ENCODE data around the gene UGT3A2. TPM values are rescaled to one million over a fixed set of nuclear protein-coding genes. Genes with fewer than 3 reads are reported as not detected.

The UGT3A2 gene
- total RNA-seq, 1 donor from 2014 or later = not detected

GRCh38 chr5:35996076-35996475, 70.6 kb downstream of the UGT3A2 start:
- H3K4me1 Mint-ChIP-seq (ENCODE audit: low read depth) = no peaks in the 10 kb centered on the region
- TF ChIP-seq CTCF (IDR thresholded peaks at IDR 0.05) = no peak

GRCh38 chr5:35990941-35991611, 75.6 kb downstream of the UGT3A2 start, which contains the start of gene UGT3A1:
Gene UGT3A1, minus strand, starts transcription at chr5:35991390. Its CDS starts 150 bp downstream, at chr5:35991240.
- Mint-ChIP-seq H3K27me3 (ENCODE audit: low read depth) (peaks cover 42% of the 10 kb centered on the region), H3K4me3 (ENCODE audit: unreplicated experiment) (no peak within 1 kb of the TSS), H3K4me1 (ENCODE audit: low read depth) (no peaks in the 10 kb centered on the region), H3K36me3 (ENCODE audit: low read depth) (no peaks in the 10 kb centered on the region), H3K9me3 (ENCODE audit: low read depth) (no peaks in the 10 kb centered on the region), H3K27ac (ENCODE audit: unreplicated experiment) (no peak within 1 kb of the TSS)
- no peak for DNase-seq (ENCODE audit: low spot score)
- TF ChIP-seq CTCF (IDR thresholded peaks at IDR 0.05) = no peak

More at GRCh38 chr5:35996076-35996475, 70.6 kb downstream of the UGT3A2 start:
- no peak for DNase-seq (ENCODE audit: low spot score)
- Mint-ChIP-seq H3K9me3 (ENCODE audit: low read depth) (no peaks in the 10 kb centered on the region), H3K27ac (ENCODE audit: unreplicated experiment) (no peak overlapping the region), H3K36me3 (ENCODE audit: low read depth) (no peaks in the 10 kb centered on the region), H3K4me3 (ENCODE audit: unreplicated experiment) (no peak overlapping the region), H3K27me3 (ENCODE audit: low read depth) (peaks cover 23% of the 10 kb centered on the region)

- TF ChIP-seq CTCF (IDR thresholded peaks at IDR 0.05) = no peak
- no peak for DNase-seq (ENCODE audit: low spot score)
- H3K9me3 Mint-ChIP-seq (ENCODE audit: low read depth) = no peaks in the 10 kb centered on the region
- H3K4me1 Mint-ChIP-seq (ENCODE audit: low read depth) = no peaks in the 10 kb centered on the region
- H3K36me3 Mint-ChIP-seq (ENCODE audit: low read depth) = no peaks in the 10 kb centered on the region
- no peak overlapping the region for H3K27ac Mint-ChIP-seq (ENCODE audit: unreplicated experiment)
- H3K27me3 Mint-ChIP-seq (ENCODE audit: low read depth) = peaks cover 42% of the 10 kb centered on the region
- no peak overlapping the region for H3K4me3 Mint-ChIP-seq (ENCODE audit: unreplicated experiment)
Observed at GRCh38 chr5:35990520-35990919, 76.2 kb downstream of the UGT3A2 start.

- no peaks in the 10 kb centered on the region for H3K9me3 Mint-ChIP-seq (ENCODE audit: low read depth)
- no peak overlapping the region for H3K4me3 Mint-ChIP-seq (ENCODE audit: unreplicated experiment)
- H3K36me3 Mint-ChIP-seq (ENCODE audit: low read depth) = no peaks in the 10 kb centered on the region
- no peak overlapping the region for H3K27ac Mint-ChIP-seq (ENCODE audit: unreplicated experiment)
- TF ChIP-seq CTCF (IDR thresholded peaks at IDR 0.05) = no peak
- DNase-seq (ENCODE audit: low spot score) = no peak
- no peaks in the 10 kb centered on the region for H3K4me1 Mint-ChIP-seq (ENCODE audit: low read depth)
- peaks cover 41% of the 10 kb centered on the region for H3K27me3 Mint-ChIP-seq (ENCODE audit: low read depth)
Observed at GRCh38 chr5:35988529-35988928, 78.2 kb downstream of the UGT3A2 start.

GRCh38 chr5:35987776-35988175, 78.9 kb downstream of the UGT3A2 start:
- H3K27ac Mint-ChIP-seq (ENCODE audit: unreplicated experiment) = no peak overlapping the region
- H3K27me3 Mint-ChIP-seq (ENCODE audit: low read depth) = peaks cover 39% of the 10 kb centered on the region
- H3K9me3 Mint-ChIP-seq (ENCODE audit: low read depth) = no peaks in the 10 kb centered on the region
- TF ChIP-seq CTCF (IDR thresholded peaks at IDR 0.05) = no peak
- H3K36me3 Mint-ChIP-seq (ENCODE audit: low read depth) = no peaks in the 10 kb centered on the region
- DNase-seq (ENCODE audit: low spot score) = no peak
- no peak overlapping the region for H3K4me3 Mint-ChIP-seq (ENCODE audit: unreplicated experiment)
- H3K4me1 Mint-ChIP-seq (ENCODE audit: low read depth) = no peaks in the 10 kb centered on the region

Other genes starting within 250 kb of the UGT3A2 start
- 0.36 to 0.56 TPM (median 0.50 TPM) in 3 replicates for gene IL7R, start 210.0 kb downstream of the UGT3A2 start, total RNA-seq
- gene CAPSL, start 128.3 kb downstream of the UGT3A2 start, total RNA-seq = not detected in 3 replicates
- not detected in 3 replicates for gene UGT3A1, start 75.5 kb downstream of the UGT3A2 start, total RNA-seq
- gene LMBRD2, start 85.0 kb upstream of the UGT3A2 start, total RNA-seq = 11.3 to 11.8 TPM (median 11.6 TPM) in 3 replicates
- gene SKP2, start 85.2 kb upstream of the UGT3A2 start, total RNA-seq = 34.8 to 41.1 TPM (median 36.1 TPM) in 3 replicates
- gene NADK2, start 175.0 kb upstream of the UGT3A2 start, total RNA-seq = 33.7 to 38.9 TPM (median 37.8 TPM) in 3 replicates
- 1.2 to 5.0 TPM (median 1.2 TPM) in 3 replicates for gene RANBP3L, start 235.0 kb upstream of the UGT3A2 start, total RNA-seq

Measured in chondrocyte (in vitro differentiated cells).